Measurements from ENCODE around the gene SGCD.

SGCD gene

DNA sequence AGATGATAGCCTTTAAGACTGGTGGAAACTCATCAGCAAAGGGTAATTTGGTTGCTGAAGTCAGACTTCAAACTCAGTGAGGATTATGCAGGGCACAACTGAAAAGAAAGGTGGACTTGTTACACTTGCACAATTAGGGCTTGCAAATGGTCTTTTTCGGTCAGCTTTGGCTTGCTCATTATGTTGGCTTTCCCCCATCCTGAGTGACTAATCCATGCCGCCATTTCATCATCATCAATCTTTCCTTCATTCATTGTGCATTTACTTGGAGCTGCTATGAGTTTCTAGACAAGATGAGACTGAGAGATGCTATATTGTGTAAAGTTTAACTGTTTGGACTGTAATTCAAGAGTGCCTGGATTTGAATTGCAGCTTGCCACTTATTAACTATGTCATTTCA lies 388.3 kb downstream of the SGCD start:
- DNase-seq = no peak

GRCh38 chr5:156716591-156717380 lies 389.8 kb downstream of the SGCD start:
- DNase-seq = no peak

- DNase-seq = no peak
Observed at GRCh38 chr5:156718985-156719384, 392.0 kb downstream of the SGCD start.

DNA sequence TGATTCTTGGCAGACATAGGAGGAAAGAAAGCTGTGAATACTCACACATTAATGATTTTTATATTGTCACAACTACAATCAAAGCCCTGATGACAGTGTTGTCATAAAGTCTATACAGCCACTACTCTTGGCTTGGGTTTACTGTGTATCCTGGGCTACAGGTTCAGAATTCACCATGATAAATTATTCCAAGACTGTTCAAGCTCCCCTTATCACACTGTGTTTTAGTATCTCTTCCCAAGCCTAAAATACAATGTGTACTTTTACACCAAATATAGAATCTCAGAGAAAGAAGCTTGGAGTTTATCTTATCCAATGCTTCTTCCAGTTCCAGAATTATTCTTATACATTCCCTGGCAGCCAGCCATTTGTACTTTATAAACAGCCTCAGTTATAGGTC lies 395.4 kb downstream of the SGCD start:
- no peak for DNase-seq

DNA sequence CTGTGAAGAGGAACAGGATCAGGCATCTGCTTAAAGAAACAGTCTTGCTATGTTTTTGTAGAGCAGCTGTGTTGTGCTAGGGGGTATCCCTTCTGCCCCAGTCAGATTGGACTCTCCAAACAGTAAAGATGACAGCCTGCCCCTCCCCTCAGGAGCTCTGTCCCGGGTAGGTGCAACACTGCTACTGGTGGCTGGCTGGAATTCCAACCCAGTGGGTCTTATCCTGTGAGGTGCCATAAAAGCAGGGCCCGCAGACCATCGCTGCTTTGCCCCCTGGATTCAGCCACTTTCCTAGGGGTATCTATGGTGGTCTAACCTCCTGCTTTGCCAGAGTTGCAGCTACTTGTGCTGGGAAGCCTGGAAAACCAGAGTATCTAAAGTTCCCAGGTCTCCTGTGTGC lies 408.5 kb downstream of the SGCD start:
- no peak for DNase-seq

- DNase-seq = no peak
Observed at GRCh38 chr5:156741516-156741915, 414.6 kb downstream of the SGCD start.

DNA sequence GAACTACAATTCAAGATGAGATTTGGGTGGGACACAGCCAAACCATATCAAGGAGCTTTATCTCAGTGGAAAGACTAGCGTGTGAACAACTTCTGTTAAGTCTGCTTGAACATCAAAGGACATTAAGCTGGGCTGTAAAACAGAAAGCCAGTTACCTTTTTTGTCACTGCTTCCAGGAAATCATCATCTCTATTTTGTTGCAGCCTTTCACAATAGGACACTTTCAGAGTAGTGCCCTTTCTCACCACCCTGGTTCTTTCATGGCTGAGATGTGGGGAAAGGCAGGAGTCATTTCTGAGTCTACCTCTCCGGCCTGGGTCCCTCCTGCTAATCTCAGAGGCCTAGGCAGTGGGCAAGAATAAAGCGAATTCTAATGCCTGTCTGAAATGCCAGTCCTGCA lies 426.9 kb downstream of the SGCD start:
- DNase-seq = no peak

- DNase-seq = no peak
Observed at GRCh38 chr5:156755421-156756087, 428.6 kb downstream of the SGCD start.

GRCh38 chr5:156758011-156758791 lies 431.2 kb downstream of the SGCD start:
- DNase-seq = no peak

DNA sequence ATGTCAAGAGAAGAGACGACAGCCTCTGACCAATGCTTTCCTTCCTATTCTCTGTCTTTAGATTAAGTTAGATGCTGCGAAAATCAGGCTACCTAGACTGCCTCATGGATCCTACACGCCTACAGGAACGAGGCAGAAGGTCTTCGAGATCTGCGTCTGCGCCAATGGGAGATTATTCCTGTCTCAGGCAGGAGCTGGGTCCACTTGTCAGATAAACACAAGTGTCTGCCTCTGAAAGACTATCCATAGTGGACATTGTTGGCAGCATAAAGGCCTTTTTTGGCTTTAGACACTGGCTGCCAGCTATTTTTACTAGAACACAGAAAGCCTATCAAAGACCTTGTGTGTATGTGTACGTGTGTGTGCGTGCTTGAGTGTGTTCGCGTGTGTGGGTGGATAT lies 432.2 kb downstream of the SGCD start:
- no peak for DNase-seq

DNA sequence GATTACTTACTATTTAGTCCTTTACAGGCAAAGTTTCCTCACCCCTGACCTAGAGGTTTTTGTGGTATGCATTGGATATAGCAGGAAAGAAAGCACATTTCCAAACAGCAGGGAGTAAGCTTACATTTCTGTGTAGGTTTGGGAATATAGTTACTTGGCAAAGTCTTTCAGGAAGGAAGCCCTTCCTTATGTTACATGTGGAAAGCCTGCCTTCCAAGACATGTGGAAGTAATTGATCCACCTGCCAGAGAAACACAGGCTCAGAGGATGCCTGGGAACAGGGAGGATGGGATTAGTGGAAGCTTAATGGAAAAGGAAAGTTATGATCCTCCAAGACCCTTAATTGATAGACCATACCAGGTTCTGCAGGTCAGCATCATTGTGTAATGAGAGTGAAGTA lies 435.8 kb downstream of the SGCD start:
- DNase-seq = no peak

DNA sequence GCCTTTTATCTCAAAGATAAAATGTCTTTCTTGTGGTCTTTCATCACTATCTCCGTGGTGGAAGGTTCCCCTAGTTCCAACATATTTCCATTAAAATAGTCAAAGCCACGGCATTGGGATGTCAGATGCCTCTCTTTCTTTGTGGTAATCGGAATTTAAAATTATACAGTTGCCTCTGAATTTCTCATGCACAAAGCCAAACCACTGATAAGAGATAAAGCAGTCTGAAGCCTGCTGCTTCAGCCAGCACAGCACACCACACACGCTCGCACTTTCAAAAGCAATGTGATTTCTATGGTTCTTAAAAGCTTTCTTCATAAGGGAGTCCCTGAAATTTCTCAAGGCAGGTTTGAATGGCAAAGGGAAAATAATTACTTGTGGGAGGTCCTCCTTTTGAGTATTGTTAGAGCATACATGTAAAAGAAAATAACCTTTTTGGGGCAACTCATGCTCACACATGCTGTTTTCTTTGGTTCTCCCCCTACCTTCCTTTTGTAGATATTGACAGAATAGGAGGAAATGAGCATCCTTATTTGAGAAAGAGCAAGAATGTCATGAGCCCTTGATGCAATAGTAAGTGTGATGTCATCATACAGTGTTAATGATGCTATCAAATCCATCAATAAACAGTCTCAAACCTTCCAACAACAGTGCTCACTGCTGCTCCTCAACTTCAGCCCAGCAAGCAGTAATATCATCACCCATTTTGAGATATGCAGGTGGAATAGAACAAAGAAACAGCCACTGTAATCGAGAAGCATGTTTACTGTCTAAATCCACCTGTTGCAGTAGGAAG lies 437.4 kb downstream of the SGCD start:
- DNase-seq = no peak

GRCh38 chr5:156774273-156774672 lies 447.3 kb downstream of the SGCD start:
- DNase-seq = no peak

DNA sequence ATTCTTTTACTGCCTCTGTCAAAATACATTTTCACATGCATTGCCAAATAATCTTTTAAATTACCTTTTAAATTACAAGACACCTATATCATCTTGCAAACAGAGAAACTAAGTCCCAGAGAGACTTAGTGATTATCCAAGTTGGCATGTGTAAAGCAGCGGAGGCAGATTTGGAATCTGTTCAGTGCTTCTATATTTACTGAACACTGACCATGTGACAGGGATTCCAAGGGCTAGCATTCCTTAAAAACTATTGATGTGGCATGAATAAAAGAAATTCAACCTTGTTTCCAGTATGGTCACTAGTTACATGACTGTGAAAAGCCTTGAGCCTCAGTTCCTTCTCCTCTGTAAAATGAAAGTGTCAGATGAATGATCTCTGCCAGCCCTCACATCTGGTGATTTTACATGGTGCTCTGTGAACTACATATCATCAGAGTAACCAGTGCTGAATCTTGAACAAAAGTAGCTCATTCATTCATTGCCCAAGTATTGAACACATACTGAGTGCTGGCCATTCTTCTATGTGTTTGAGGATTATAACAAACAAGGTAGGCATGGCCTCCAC lies 451.3 kb downstream of the SGCD start:
- DNase-seq = no peak

- DNase-seq = no peak
Observed at GRCh38 chr5:156778752-156779151, 451.8 kb downstream of the SGCD start.

DNA sequence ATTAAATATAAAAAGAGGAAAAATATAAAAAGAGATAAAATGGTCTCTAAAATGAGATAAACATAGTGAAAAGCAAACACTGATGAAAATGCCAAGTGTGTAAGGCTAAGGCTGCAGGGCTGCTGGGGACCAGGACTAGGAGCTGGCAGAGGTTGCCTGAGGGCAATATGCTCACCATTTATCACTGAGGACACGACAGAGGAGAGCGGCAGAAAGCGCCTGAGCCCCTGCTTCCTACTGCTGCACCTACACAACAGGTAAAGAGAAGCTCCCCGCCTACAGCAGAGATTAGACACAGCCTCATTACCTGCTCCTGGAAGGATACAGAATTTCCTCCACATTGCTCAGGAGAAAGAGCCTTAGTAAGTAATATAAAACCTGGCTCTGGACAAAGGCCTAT lies 452.5 kb downstream of the SGCD start:
- no peak for DNase-seq

GRCh38 chr5:156783092-156783491 lies 456.1 kb downstream of the SGCD start:
- no peak for DNase-seq

DNA sequence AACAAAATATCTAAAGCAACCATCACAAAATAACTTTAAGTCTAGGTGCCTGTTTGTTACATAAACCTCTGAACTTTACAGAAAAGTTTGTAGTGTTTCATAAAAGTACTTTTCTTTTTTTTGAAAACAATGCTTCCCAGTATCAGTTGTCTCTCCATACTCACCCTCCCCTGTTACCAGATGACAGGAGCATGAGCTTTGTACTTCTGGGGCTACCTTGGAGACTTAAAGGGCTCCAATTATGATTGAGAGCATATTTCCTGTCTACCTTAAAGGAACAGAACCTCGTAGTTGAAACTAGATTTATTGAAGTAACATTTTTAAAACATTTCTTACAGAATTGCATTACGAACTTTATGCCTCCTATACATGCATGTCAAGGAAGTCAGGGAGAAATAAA lies 467.7 kb downstream of the SGCD start:
- no peak for DNase-seq

DNA sequence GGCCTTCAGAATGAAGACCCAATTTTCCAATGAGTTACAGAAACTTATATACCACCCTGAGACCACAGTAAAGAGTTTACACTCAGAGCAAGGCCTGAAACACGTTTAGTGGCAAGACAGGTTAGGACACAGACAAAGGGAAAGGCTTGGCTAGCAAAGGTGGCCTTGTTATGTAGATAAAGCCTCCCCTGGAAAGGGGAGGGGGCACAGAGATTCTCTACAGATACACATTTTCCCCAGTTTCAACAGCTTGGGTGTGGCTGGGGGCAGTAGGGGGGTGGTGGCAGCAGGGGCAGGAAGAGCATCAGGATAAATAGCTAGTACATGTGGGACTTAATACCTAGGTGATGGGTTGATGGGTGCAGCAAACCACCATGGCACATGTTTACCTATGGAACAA lies 471.2 kb downstream of the SGCD start:
- DNase-seq = no peak

GRCh38 chr5:156799171-156799570 lies 472.2 kb downstream of the SGCD start:
- DNase-seq = no peak

- DNase-seq = no peak
Observed at GRCh38 chr5:156800929-156801328, 474.0 kb downstream of the SGCD start.

GRCh38 chr5:156802501-156802900 lies 475.5 kb downstream of the SGCD start:
- DNase-seq = no peak

- no peak for DNase-seq
Observed at GRCh38 chr5:156803404-156803803, 476.4 kb downstream of the SGCD start.

Data from stimulated activated CD4-positive, alpha-beta T cell treated with anti-CD3 and anti-CD28 coated beads, Interleukin-4, amount 100 ng/mL, for 1 hour (primary cell).